Adrenal gland (tissue), 12 donors: ENCODE measurements around the gene RPL15. TPM values are rescaled to one million over a fixed set of nuclear protein-coding genes. Genes with fewer than 3 reads are reported as not detected.

Experiments used
- DNase-seq, 7 donors: peaks; one replicate each; pipeline ENCODE4 v3.0.0-alpha.2; 2019 to 2020
- H3K27ac ChIP-seq, 5 donors: fragments of 200-600 bp; sonication (generic) in 4 of 5; 1 replicate in 3 of 5; 2 replicates in 2 of 5; pipeline versions ENCODE4 v1.5.1 to v1.8.0; 2016 to 2020; ENCODE audit warnings: mild to moderate bottlenecking in 1 of 5
- H3K27me3 ChIP-seq: fragments of 200-600 bp; 2 replicates; pipeline ENCODE4 v1.8.0; 2021
- H3K36me3 ChIP-seq, 2 donors: fragments of 200-600 bp; replicated peaks in 1 of 2; 1 replicate in 1 of 2; 2 replicates in 1 of 2; pipeline versions ENCODE4 v1.5.1 to v1.8.0; 2018 to 2022
- H3K4me1 ChIP-seq, 2 donors: fragments of 200-600 bp; replicated peaks in 1 of 2; 1 replicate in 1 of 2; 2 replicates in 1 of 2; pipeline versions ENCODE4 v1.5.1 to v1.8.0; 2018 to 2021
- H3K4me3 ChIP-seq, 4 donors: fragments of 200-600 bp; sonication (generic) in 3 of 4; one replicate each; pipeline ENCODE4 v1.5.1; 2016 to 2018
- H3K9me3 ChIP-seq, 3 donors: fragments of 200-600 bp; sonication (generic) in 1 of 3; replicated peaks in 1 of 3; 1 replicate in 2 of 3; 2 replicates in 1 of 3; pipeline versions ENCODE4 v1.5.1 to v1.8.0; 2016 to 2021
- POLR2A ChIP-seq, 2 donors: fragments of 450-650 bp; IDR thresholded peaks; one replicate each; pipeline ENCODE4 v1.6.1; 2017; ENCODE audit warnings: antibody characterized with exemption in 2 of 2, mild to moderate bottlenecking in 2 of 2, moderate library complexity in 1 of 2
- WGBS, 4 donors: extraction: QIAGEN DNeasy Blood & Tissue Kit in 2 of 4; methylation state at CpG; one replicate each; pipeline versions ENCODE4 v1.1.5 to v1.1.7; 2013 to 2017; 5-methylcytosine and 5-hydroxymethylcytosine counted together
- intact Hi-C, 2 donors: fragments of 100-400 bp; cut with DNase I; formaldehyde crosslinking; loops; one replicate each; pipeline versions ENCODE4 v1.14.1 to v1.15.0; 2022 to 2023
- polyA plus RNA-seq, 3 donors: library from polyadenylated mRNA; stranded (reverse); fragments of 200-250 nt in 2 of 3; fragments of 350-450 nt in 1 of 3; fragmentation: Illumina TruSeq in 1 of 3; extraction: RNeasy Lipid Tissue Mini Kit (QIAGEN cat#74804) in 1 of 3; gene quantifications; one replicate each; pipeline ENCODE4 v1.2.3, GENCODE V29; 2013 to 2014
- total RNA-seq, 9 donors: library from RNA; depleted of rRNA in 4 of 9; stranded (reverse); fragments of >200 nt in 4 of 9; fragments of 120-200 nt in 1 of 9; fragmentation: NEBNext Ultra II Directional in 1 of 9; extraction: Animal tissue kit (Norgen Biotek cat#: 25700) in 1 of 9; gene quantifications; one replicate each; pipeline versions ENCODE4 v1.1.0 to v1.2.4, GENCODE V29; 2013 to 2023
- TF ChIP-seq, protein P1 (sequence below), 6 experiments: fragments of 450-650 bp in 4 of 6; fragments of 200-600 bp in 2 of 6; sonication (generic) in 1 of 6; IDR thresholded peaks; 1 replicate in 5 of 6; 2 replicates in 1 of 6; pipeline versions ENCODE4 v1.5.1 to v1.8.0; 2016 to 2021; ENCODE audit warnings: antibody characterized with exemption in 6 of 6, mild to moderate bottlenecking in 2 of 6, moderate library complexity in 1 of 6
- donor health status: healthy with polysubstance abuse.
- donor health status: Bipolar disorder and iron deficiency.
- donor health status: DM: yes; HTN: yes; CAD: no.
- donor health status: DM: no; HTN: no; CAD: no.
- donor health status: DM: no; HTN: no; CAD: no.
- donor health status: DM: yes; HTN: yes; CAD: no.

Gene RPL15
- total and polyA plus RNA-seq, 12 donors, result 760 to 3,034 (median 1,758) TPM

DNA sequence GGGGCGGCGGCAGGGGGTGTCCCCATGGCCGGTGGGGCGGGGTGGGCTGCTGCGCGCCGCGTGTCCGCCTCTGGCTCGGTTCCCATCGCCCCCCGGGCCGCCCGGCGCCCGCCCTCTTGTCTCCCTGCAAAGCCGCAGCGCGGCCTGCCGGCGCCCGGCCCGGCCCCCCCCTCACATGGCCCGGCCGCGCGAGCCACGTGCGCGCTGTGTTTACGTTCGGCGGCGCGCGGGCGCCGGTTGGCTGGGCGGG is 28.7 kb downstream of the RPL15 start:
- H3K9me3 ChIP-seq, result no peaks in the 10 kb centered on the region
- 0 to 3% (median 1%) methylated on average over 14 to 39 of the region's 39 CpGs; no CpG with 5 or more reads in 1 of the 4 donors for WGBS, 4 donors
- DNase-seq, result no peak
- TF ChIP-seq POLR2A (IDR thresholded peaks at IDR 0.05), result no peak
- TF ChIP-seq, protein P1, sequence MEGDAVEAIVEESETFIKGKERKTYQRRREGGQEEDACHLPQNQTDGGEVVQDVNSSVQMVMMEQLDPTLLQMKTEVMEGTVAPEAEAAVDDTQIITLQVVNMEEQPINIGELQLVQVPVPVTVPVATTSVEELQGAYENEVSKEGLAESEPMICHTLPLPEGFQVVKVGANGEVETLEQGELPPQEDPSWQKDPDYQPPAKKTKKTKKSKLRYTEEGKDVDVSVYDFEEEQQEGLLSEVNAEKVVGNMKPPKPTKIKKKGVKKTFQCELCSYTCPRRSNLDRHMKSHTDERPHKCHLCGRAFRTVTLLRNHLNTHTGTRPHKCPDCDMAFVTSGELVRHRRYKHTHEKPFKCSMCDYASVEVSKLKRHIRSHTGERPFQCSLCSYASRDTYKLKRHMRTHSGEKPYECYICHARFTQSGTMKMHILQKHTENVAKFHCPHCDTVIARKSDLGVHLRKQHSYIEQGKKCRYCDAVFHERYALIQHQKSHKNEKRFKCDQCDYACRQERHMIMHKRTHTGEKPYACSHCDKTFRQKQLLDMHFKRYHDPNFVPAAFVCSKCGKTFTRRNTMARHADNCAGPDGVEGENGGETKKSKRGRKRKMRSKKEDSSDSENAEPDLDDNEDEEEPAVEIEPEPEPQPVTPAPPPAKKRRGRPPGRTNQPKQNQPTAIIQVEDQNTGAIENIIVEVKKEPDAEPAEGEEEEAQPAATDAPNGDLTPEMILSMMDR (IDR thresholded peaks at IDR 0.05), result no peak
- peaks cover 27 to 49% of the 10 kb centered on the region in 2 donors for H3K4me1 ChIP-seq
- H3K36me3 ChIP-seq, result no peaks in the 10 kb centered on the region
- no peaks in the 10 kb centered on the region for H3K27me3 ChIP-seq
- H3K27ac ChIP-seq, result peak overlapping the region; percentile 91 to 100 (median 98)
- intact Hi-C loops, result no loop called here
- H3K4me3 ChIP-seq, result peak overlapping the region in 3 of 4 donors; percentile 33 to 97 (median 84)

DNA sequence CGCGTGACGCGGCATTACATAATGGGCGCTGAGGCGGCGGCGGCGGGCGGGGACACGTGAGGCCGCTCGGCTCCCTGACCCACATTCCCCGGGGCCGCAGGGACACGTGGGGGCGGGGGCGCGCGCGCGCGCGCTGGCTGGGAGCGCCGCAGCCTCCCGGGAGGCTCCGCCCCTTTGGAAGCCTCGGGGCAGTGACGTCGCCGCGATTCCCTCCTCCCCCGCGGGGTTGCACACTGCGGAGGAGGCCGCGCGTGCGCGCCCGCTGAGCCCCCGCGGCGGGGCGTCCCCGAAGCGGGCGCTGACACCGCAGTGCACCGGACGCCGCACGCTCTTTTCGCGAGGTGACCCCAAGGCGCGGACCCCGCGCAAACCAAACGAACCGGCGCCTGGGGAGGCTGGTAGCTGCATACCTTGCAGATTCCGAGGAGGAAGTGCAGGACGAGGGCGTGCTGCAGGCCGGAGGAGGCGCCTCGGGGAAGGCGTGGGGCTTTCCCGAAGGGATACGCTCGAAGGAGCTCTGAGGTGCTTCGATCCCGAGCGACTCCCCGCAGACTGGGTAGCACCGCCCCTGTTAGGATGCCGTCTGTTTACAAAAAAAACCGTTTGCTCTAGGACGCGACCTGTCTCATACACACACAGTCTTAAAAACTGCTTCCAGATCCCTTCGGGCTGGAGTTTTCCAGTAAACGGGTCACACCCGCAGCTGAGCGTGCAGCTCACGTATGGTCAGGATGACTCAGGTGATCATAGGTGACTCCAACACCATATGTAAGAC is 29.2 kb downstream of the RPL15 start:
- Histone ChIP-seq H3K4me1 (peaks cover 32 to 54% of the 10 kb centered on the region in 2 donors), H3K4me3 (peak overlapping the region; percentile 60 to 97 (median 70)), H3K27me3 (no peaks in the 10 kb centered on the region), H3K9me3 (no peaks in the 10 kb centered on the region), H3K27ac (peak overlapping the region; percentile 91 to 100 (median 98)), H3K36me3 (no peaks in the 10 kb centered on the region)
- intact Hi-C loops, result no loop called here
- peak; percentile 68 to 90 for TF ChIP-seq POLR2A (IDR thresholded peaks at IDR 0.05)
- TF ChIP-seq, protein P1 (IDR thresholded peaks at IDR 0.05), result no peak
- 0 to 1% (median 0%) methylated on average over 5 to 87 of the region's 87 CpGs for WGBS, 4 donors
- DNase-seq, result peak; percentile 97 to 99 (median 98)

DNA sequence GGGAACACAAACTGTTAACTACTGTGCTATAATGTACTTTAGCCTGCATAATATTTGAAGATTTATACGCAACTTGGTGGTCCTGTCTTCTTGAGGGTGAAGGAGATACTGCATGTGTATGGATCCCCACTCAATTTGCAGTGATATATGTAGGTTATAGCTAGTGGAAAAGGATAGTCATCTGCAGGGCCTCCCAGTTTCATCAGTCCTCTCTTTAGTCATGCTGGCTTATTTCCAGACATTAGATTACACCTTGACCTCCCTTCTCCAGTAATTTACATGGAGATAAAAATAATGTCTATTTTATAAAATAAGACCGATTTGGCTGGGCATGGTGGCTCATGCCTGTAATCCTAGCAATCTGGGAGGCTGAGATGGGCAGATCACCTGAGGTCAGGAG is 31.8 kb downstream of the RPL15 start:
- Histone ChIP-seq H3K4me3 (no peak overlapping the region), H3K4me1 (peaks cover 37 to 75% of the 10 kb centered on the region in 2 donors), H3K27ac (peak overlapping the region in 4 of 5 donors; percentile 57 to 100 (median 99)), H3K27me3 (no peaks in the 10 kb centered on the region), H3K36me3 (no peaks in the 10 kb centered on the region), H3K9me3 (no peaks in the 10 kb centered on the region)
- WGBS, 4 donors, result 65 to 72% (median 69%) methylated on average over 2 of the region's 2 CpGs
- intact Hi-C loops, result no loop called here
- TF ChIP-seq, protein P1 (IDR thresholded peaks at IDR 0.05), result no peak
- no peak for TF ChIP-seq POLR2A (IDR thresholded peaks at IDR 0.05)
- peak in 3 of 7 donors; percentile 14 to 21 (median 16) for DNase-seq

DNA sequence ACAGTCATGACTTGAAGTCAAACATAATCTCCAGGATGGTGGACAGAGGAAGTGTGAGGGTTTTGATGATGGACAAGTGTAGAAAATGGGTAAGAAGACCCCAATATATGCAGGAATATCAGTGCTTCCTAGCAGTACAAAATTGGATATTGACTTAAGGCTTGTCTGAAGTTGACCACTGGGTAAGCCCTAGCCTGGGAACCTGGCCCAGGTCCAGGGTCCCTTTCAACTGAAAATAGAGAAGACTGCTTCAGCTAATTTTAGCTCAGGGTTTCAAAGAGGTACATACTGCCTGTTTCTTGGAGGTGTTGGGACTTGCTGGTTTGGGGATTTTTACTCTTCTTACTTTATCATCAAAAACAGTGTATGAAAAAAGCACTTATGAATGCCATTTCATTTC is 32.9 kb downstream of the RPL15 start:
- Histone ChIP-seq H3K9me3 (no peaks in the 10 kb centered on the region), H3K36me3 (peaks cover 0 to 3% of the 10 kb centered on the region in 2 donors), H3K27ac (peak overlapping the region in 4 of 5 donors; percentile 14 to 100 (median 44)), H3K4me3 (peak overlapping the region in 1 of 4 donors; percentile 1), H3K27me3 (no peaks in the 10 kb centered on the region), H3K4me1 (peaks cover 37 to 73% of the 10 kb centered on the region in 2 donors)
- DNase-seq, result peak in 5 of 7 donors; percentile 22 to 67 (median 48)
- TF ChIP-seq, protein P1 (IDR thresholded peaks at IDR 0.05), result no peak
- no peak for TF ChIP-seq POLR2A (IDR thresholded peaks at IDR 0.05)
- intact Hi-C loops, result no loop called here
